ENCODE data around the gene HNRNPA3.

Gene HNRNPA3

DNA sequence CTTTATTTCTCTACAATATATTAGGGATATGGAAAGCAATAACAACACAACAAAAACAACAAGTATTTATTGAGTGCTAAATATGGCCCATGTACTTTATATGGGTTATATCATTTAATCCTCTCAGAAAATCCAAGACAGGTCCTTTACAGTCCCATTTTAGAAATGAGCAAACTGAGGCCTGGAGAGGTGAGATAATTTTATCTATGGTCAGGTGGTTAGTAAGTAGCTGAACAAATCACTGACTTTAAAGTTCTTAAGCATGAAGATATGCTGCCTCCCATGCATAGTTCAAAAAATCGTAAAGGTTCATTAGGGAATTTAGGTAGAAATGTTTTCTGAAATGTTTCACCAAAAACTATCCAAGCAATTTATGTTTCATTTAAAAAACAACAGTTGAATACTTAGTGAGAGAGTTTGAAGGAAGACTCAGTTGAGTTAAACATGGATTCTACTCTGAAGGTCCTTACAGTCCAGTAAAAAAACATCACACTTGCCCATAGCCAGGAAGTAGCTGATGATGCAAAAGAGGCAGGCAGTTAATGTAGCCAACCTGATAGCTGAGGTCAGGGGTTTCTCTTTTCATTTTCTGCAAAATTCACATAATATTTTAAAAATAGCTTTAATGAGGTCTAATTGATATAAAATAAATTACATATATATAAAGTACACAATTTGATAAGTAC is 59.5 kb downstream of the HNRNPA3 start:
- no peak for DNase-seq (ENCODE audit: low read depth in 3 of 3)

DNA sequence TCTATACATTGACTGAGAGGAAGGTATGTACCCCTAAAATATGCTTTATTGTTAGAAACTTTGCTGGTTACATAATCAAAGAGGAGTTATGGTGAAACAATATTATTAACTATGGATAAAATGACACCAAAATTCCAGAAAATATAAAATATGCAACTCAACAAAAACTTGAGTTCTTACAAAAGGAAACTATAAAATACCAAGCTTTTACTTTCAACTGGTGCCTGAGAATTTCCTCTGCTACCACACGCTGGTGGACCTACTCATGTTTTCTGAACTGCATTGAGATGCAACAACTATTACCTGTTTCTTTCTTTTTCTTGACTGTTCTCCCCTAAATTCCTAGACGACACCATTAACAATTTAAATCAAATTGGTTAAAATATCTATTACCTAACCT is 60.2 kb downstream of the HNRNPA3 start:
- DNase-seq (ENCODE audit: low read depth in 3 of 3): no peak

DNA sequence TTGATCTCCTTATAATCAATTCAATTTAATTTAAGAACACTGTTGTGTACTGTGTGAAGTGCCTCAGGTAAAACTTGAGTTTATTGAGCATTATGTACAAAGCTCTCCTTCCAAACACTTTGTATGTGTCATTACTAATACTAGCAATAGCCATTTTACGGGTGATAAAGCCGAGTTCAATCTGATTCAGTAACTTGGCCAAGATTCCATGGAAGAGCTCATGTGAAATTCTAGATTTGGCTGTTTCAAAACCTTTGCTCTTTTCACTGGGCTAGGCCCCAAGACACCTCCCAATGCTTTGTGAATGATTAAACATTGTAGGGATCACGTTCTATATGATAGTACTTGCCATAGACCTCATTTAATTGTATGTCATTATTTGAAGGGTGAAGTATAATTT is 60.8 kb downstream of the HNRNPA3 start:
- DNase-seq (ENCODE audit: low read depth in 3 of 3): no peak
